Measurements from ENCODE around the gene FOXF1. TPM values are rescaled to one million over a fixed set of nuclear protein-coding genes. Genes with fewer than 3 reads are reported as not detected.

FOXF1 gene
- total and polyA plus RNA-seq, 2 experiments from 2014 or later: 2.6 to 4.4 TPM

DNA sequence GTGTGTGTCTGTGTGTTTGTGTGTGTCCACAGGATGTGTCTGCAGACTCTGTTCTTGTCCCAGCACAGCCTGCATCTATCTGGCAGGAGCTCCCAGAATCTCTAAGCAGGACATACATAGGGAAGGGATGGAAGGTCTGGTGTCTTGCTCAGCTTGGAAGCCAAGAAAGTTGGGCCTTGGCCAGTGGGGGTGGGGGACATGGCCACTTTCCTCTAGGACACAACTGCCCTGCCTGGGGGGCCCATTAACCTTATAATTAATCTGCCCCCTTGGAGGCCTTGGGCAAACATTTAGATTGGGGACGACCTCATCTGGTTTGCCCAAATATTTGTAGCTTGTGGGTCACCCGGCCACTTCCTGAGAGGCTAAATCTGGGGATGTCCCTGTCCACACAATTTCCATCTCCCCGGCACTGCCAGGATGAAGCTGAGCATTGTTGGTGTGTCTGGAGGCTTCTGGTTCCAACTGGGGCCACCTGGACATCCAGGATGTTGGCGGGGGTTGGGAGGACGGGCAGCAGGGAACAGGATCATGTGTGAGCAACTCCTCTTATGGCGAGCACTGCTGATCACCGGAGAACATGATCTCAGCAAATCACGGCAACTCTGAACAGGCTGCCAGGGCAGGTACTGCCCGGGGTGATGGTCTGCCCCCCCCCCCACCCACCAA lies 17.2 kb upstream of the FOXF1 start:
- Histone ChIP-seq H3K4me3 (no peak overlapping the region), H3K27me3 (peaks cover 100% of the 10 kb centered on the region), H3K36me3 (no peaks in the 10 kb centered on the region), H3K27ac (no peak overlapping the region), H3K9me3 (ENCODE audit: low read depth) (no peaks in the 10 kb centered on the region), H3K4me1 (ENCODE audit: low read depth) (peaks cover 6% of the 10 kb centered on the region)
- DNase-seq (ENCODE audit: low read depth in 1 of 2, low spot score in 1 of 2): no peak
- TF ChIP-seq CTCF (IDR thresholded peaks at IDR 0.05; ENCODE audit: low read depth, low read length): no peak

GRCh38 chr16:86494039-86494564 lies 16.2 kb upstream of the FOXF1 start:
- no peak for TF ChIP-seq CTCF (IDR thresholded peaks at IDR 0.05; ENCODE audit: low read depth, low read length)
- no peaks in the 10 kb centered on the region for H3K36me3 ChIP-seq
- H3K27me3 ChIP-seq: peaks cover 100% of the 10 kb centered on the region
- peaks cover 13% of the 10 kb centered on the region for H3K4me1 ChIP-seq (ENCODE audit: low read depth)
- DNase-seq (ENCODE audit: low read depth in 1 of 2, low spot score in 1 of 2): no peak
- H3K27ac ChIP-seq: no peak overlapping the region
- H3K9me3 ChIP-seq (ENCODE audit: low read depth): no peaks in the 10 kb centered on the region
- H3K4me3 ChIP-seq: no peak overlapping the region

- Histone ChIP-seq H3K27me3 (peaks cover 100% of the 10 kb centered on the region), H3K4me1 (ENCODE audit: low read depth) (peaks cover 14% of the 10 kb centered on the region), H3K4me3 (no peak overlapping the region), H3K9me3 (ENCODE audit: low read depth) (no peaks in the 10 kb centered on the region), H3K27ac (no peak overlapping the region), H3K36me3 (no peaks in the 10 kb centered on the region)
- no peak for TF ChIP-seq CTCF (IDR thresholded peaks at IDR 0.05; ENCODE audit: low read depth, low read length)
- no peak for DNase-seq (ENCODE audit: low read depth in 1 of 2, low spot score in 1 of 2)
Observed at GRCh38 chr16:86494565-86495356, 15.6 kb upstream of the FOXF1 start.

DNA sequence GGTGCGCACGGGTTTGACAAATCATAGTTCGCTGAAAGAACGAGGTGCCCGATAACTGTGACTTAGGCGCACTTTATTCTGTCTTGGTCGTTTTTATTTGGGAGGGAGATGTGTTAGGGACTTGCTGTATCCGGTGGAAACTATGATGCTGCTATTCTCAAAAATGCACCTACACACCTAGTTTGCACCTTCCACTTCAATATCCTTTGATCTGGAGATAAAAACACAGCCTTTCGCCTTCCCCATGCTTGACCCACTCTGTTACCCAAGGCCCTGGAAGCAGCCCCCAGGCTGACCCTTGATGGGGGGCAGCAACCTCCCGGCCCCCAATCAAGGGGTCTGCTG lies 15.0 kb upstream of the FOXF1 start:
- Histone ChIP-seq H3K36me3 (no peaks in the 10 kb centered on the region), H3K9me3 (ENCODE audit: low read depth) (no peaks in the 10 kb centered on the region), H3K27ac (no peak overlapping the region), H3K27me3 (peaks cover 100% of the 10 kb centered on the region), H3K4me1 (ENCODE audit: low read depth) (peaks cover 14% of the 10 kb centered on the region), H3K4me3 (no peak overlapping the region)
- TF ChIP-seq CTCF (IDR thresholded peaks at IDR 0.05; ENCODE audit: low read depth, low read length): no peak
- DNase-seq (ENCODE audit: low read depth in 1 of 2, low spot score in 1 of 2): no peak

DNA sequence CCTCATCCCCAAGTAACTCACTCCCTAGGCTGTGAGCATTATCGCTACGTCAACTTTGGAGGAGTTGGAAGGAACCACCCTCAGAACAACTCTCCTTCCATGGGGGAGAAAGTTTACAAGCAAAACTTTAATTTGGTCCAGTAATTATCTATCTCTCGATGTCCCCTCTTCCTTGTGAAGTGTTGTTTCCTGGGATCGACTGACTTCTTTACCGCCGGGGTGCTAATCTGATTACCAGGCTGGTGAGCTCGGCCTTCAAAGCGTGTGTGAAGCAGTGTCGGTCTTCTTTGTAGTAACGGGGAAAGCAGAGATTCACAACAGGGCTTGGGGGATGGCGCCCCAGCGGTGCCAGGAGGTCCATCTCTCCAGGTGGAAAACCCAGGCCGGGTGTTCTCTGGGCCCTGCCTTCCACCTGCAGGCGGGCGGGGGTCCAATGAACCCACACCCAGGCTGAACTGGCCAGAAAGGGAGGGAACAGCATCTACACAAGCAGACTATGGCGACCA lies 14.5 kb upstream of the FOXF1 start:
- Histone ChIP-seq H3K27ac (no peak overlapping the region), H3K4me1 (ENCODE audit: low read depth) (peaks cover 14% of the 10 kb centered on the region), H3K4me3 (no peak overlapping the region), H3K36me3 (no peaks in the 10 kb centered on the region), H3K9me3 (ENCODE audit: low read depth) (no peaks in the 10 kb centered on the region), H3K27me3 (peaks cover 100% of the 10 kb centered on the region)
- no peak for TF ChIP-seq CTCF (IDR thresholded peaks at IDR 0.05; ENCODE audit: low read depth, low read length)
- DNase-seq (ENCODE audit: low read depth in 1 of 2, low spot score in 1 of 2): no peak
